Pulmonary artery endothelial cell (primary cell): ENCODE data around the gene TNS4. TPM values are rescaled to one million over a fixed set of nuclear protein-coding genes. Genes with fewer than 3 reads are reported as not detected.

Source experiments
- DNase-seq: peaks from one replicate; pipeline ENCODE4 v3.0.0-alpha.2; 2011; ENCODE audit warnings: low read depth, low spot score
- total RNA-seq: library from RNA; depleted of rRNA; stranded (reverse); fragments of >200 nt; gene quantifications from 2 replicates; pipeline ENCODE4 v1.2.3, GENCODE V29; 2014

TNS4 gene
- total RNA-seq, 1 donor from 2014 or later: not detected

DNA sequence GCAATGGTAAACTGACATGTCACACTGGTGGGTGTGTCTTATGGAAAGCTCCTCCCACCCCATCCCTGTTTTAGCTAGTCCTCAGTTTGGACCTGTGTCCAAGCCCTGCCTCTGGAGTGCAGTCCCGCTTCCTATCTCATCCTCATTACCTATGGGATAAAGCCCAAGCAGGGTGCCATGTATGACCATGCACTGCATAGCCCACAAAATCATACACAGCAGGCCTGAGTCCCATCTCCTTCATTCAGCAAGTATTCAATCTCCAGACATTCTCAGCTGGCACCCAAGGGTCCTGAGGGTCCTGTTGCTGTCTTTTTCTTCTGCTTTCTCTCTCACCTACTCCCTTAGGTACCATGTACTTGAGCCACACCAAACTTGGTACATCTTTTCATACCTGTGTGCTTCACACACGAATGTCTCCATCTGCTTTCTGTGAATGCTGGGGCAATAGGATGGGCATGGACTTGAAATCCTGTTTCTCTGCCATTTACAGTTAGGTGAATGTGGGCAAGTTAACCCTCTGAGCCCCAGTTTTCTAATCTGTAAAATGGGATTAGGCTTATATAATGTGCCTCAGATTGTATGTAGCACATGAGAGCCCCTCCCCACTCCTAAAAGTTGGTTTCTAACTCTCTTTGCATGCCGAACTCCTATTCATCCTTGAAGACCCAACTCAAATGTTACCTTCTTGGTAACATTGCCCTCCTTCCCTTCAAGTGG lies 28.5 kb downstream of the TNS4 start:
- DNase-seq: no peak

- DNase-seq: no peak
These were observed 29.3 kb downstream of the TNS4 start for GRCh38 chr17:40471846-40472732.

- DNase-seq: no peak
These were observed 30.2 kb downstream of the TNS4 start for GRCh38 chr17:40470932-40471828.

DNA sequence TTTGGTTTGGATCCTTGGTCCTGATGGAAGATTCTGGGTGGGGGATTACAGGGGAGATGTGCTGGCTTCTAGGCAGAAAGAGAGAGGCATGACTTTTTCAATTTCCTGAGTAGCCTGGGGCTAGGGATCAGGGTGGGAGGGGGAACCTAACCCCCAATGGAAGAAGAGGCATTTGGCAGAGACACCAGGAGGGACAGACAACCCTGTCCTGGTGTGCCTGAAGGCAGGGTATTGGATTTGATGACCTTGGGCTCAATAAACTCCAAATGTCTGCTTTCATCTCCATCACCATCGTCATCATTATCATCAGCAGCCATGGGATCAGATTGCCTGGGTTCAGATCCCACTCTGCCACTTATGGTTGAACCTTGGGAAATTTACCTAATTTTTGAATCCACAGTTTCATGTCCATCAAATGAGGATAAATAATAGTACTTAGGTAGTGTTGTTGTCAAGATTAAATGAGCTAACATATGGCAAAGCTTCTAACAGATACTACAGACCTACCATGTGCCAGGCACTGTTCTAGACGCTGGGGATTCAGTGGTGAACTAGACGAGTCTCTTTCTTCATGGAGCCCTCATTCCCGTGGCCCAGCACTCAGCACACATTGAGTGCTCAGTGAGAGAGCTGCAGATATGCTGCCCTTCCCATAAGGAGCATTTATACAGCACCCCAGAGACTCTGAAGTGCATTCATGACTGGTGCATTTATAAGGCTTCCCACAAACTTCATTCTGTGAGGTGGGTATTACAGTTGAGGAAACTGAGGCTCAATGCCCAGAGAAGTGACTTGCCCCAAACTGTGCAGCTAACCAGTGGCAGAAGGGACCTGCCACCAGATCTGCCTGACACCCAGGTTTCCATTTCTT lies 31.4 kb downstream of the TNS4 start:
- no peak for DNase-seq

DNA sequence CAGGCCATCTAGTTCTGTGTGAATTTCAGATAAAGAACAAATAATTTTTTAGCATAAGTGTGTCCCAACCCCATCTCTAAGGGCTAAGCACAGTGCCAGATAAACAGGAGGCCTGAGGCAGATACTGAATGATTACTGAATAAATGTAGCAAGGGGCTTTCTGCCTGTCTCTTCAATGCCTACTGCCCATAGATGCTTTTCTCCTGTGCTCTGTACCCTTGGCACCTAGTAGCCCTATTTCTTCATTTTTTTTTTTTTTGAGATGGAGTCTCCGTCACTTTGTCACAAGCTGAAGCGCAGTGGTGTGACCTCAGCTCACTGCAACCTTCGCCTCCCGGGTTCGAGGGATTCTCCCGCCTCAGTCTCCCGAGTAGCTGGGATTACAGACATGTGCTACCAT lies 32.9 kb downstream of the TNS4 start:
- DNase-seq: no peak

DNA sequence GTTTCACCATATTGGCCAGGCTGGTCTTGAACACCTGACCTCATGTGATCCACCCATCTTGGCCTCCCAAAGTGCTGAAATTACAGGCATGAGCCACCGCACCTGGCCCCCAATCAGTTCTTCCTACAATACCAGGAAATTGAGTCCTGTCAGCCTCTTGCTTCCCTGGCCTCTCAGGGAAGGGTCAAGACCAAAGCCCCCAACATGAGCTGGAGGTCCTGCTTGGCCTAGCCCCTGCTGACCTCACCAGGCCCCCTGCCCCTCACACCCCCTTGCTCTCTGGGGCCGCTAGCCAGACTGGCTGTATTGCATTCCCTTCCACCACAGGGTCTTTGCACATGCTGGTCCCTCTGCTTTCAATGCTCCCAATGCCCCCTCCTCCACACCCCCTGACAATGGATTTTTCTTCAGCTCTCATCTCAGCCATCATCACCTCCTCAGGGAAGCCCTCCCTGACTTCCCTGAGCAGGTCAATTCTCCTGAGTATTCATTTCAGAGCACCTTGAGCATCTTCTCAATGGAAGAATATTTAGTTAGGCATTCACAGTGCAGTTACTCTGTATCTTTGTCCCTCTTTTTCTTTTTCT lies 34.0 kb downstream of the TNS4 start:
- DNase-seq: no peak

DNA sequence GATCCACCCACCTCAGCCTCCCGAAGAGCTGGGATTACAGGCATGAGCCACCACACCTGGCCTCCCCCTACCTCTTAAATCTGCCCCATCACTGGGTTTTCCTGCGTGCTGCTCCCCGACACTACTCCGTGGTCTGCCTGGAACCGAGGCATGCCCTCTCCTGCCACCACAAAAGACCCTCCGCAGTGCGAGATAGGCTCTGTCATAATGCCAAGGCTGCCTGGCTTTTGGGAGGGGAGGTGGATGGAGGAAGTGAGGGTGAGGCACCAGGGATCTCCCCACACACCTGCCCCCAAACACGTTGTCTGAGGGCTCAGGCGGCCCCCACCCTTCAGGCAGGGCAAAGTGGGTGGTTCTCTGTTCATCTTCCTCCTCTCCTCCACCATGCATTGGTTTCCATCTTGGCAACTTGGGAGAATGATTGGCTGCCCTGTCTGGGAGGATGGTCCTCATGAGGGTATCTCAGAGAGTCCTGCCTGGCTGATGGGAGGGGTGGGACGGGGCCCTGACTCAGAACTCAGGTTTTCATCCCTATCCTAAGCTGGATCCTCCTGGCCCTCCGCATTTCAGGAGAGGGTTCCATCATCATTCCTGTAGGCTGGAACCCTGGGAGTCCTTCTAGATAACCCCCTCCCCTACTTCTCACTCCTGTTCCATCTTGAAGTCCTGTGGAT lies 35.0 kb downstream of the TNS4 start:
- no peak for DNase-seq

DNA sequence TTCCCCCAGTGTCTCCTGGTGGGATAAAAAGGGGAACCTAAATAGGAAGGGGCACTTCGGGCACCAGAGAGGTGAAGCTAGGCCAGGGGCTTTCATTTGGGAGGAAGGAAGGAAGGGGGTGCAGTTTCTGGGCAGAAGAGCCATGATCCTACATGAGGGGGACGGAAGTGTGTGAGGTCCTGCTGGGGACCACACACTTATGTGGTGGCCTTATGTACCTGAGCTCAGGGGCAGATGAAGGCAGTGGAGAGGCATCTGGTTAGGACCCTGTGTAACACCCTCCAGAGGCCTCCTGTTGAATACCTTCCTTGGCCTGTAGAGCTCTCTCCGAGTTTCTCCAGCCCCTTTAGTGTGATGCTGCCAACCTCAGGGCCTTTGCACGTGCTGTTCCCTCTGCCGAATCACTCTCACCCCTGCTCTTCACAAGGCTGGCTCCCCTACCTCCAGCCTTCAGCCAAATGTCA lies 37.0 kb downstream of the TNS4 start:
- DNase-seq: no peak

- no peak for DNase-seq
These were observed 38.3 kb downstream of the TNS4 start for GRCh38 chr17:40463122-40463550.

DNA sequence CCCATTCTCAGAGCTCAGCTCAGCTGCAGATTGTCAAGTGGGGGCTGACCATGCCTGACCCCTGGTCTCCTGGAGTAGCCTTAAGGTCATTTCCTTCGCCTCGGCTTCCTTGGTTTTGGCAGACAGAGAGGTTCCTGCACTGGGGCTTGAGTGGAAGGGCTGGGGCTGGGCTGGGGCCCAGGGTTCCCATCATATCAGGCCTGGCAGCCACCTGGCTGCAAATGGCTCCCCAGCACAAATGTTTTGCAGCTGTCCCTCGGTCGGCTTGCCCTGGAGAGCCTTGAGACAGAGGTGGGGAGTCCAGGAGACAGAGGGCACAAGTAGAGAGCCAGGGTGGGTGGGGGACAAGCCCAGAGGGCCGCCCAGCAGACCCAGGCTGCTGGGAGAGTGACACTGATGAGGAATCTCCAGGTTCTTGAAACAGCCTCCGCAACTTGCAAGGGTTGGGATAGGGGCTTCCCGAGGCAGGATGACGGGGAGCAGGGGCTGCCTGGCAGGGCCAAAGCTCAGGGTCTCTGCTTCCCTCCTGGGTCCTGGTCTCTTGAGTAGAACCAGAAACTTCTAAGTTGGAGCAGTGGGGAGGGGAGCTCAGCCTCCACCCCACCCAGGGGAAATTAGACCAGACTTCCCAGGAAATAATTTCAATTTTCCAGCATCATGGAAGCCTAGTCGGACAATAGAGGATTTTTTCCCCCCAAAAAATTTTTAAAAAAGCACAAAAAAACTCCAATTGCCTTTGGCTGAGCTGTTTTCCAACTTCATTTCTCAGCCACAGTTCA lies 38.9 kb downstream of the TNS4 start:
- DNase-seq: no peak

- DNase-seq: no peak
These were observed 39.6 kb downstream of the TNS4 start for GRCh38 chr17:40461732-40462342.

- no peak for DNase-seq
These were observed 40.3 kb downstream of the TNS4 start for GRCh38 chr17:40460968-40461731.

- no peak for DNase-seq
These were observed 40.8 kb downstream of the TNS4 start for GRCh38 chr17:40460604-40460967.

GRCh38 chr17:40459636-40460603 lies 41.5 kb downstream of the TNS4 start:
- no peak for DNase-seq

DNA sequence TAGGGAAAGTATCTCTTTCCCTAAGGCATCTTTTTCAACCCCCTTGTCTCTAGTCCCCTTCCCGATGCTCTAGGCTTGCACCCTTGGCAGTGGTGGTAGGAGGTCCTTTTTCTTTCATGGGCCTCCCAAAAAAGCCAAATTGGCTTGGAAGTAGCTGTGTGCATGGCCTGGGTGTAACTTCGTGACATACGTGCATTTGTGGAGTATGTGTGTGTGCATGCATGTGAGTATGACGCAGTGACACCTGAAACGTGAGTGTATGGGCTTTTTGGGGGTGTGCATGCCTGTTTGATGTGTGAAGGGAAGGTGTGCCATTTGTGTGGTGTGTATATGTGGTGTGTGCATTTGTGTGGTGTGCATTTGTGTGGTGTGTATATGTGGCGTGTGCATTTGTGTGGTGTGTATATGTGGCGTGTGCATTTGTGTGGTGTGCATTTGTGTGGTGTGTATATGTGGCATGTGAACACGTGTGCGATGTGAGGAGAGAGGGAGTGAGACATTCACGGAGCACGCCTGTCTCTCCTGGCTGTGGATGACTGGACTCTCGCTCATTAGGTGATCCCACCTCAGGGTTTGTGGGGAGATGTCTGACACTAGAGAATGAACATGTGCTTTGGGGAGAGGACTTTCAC lies 42.5 kb downstream of the TNS4 start:
- no peak for DNase-seq
